DOHH2 (cell line): ENCODE measurements around the gene NPAS3.

ENCODE experiments used
- H3F3A ChIP-seq: fragments of 200-600 bp; sonication (generic), shearing (Covaris generic); 2 replicates; pipeline ENCODE4 v1.6.0; 2016; ENCODE audit warnings: antibody characterized with exemption, mild to moderate bottlenecking; ENCODE audit not compliant: control insufficient read depth, insufficient read depth
- H3K27ac ChIP-seq: fragments of 200-600 bp; sonication (generic); 2 replicates; pipeline ENCODE4 v1.5.1; 2014; ENCODE audit warnings: low read depth, mild to moderate bottlenecking, low read length, moderate library complexity
- H3K27me3 ChIP-seq: fragments of 200-600 bp; sonication (generic); 2 replicates; pipeline ENCODE4 v1.6.1; 2014; ENCODE audit warnings: mild to moderate bottlenecking, low read length, mixed read lengths; ENCODE audit not compliant: control insufficient read depth
- H3K36me3 ChIP-seq: fragments of 200-600 bp; sonication (generic); 2 replicates; pipeline ENCODE4 v1.6.1; 2014; ENCODE audit warnings: mild to moderate bottlenecking, low read length, moderate library complexity, mixed read lengths; ENCODE audit not compliant: control insufficient read depth
- H3K4me1 ChIP-seq: fragments of 200-600 bp; sonication (generic); 2 replicates; pipeline ENCODE4 v1.6.1; 2014; ENCODE audit warnings: mild to moderate bottlenecking, low read length, mixed read lengths; ENCODE audit not compliant: control insufficient read depth
- H3K4me2 ChIP-seq: fragments of 200-600 bp; sonication (generic); 2 replicates; pipeline ENCODE4 v1.6.0; 2014; ENCODE audit warnings: mild to moderate bottlenecking, low read length, moderate library complexity
- H3K4me3 ChIP-seq: fragments of 200-600 bp; sonication (generic); 2 replicates; pipeline ENCODE4 v1.5.1; 2014; ENCODE audit warnings: mild to moderate bottlenecking, low read length, mixed read lengths
- H3K79me2 ChIP-seq: fragments of 200-600 bp; sonication (generic); 2 replicates; pipeline ENCODE4 v1.6.1; 2014; ENCODE audit warnings: mild to moderate bottlenecking, low read length, mixed read lengths; ENCODE audit not compliant: control insufficient read depth
- H3K9me2 ChIP-seq: fragments of 200-600 bp; sonication (generic); replicated peaks from 2 replicates; pipeline ENCODE4 v1.6.1; 2014; ENCODE audit warnings: mild to moderate bottlenecking, low read length, mixed read lengths; ENCODE audit not compliant: control insufficient read depth
- H3K9me3 ChIP-seq: fragments of 200-600 bp; sonication (generic); 2 replicates; pipeline ENCODE4 v1.6.1; 2014; ENCODE audit warnings: antibody characterized with exemption, low read length, mixed read lengths; ENCODE audit not compliant: control insufficient read depth, insufficient read depth
- H4K20me1 ChIP-seq: fragments of 200-600 bp; sonication (generic); 2 replicates; pipeline ENCODE4 v1.6.0; 2014; ENCODE audit warnings: low read depth, mild to moderate bottlenecking, antibody characterized with exemption, low read length, moderate library complexity; ENCODE audit not compliant: control insufficient read depth, insufficient read depth
- CTCF ChIP-seq: fragments of 200-600 bp; sonication (generic); IDR thresholded peaks from one replicate; pipeline ENCODE4 v1.5.1; 2014; ENCODE audit warnings: antibody characterized with exemption, mild to moderate bottlenecking, low read depth, low read length; ENCODE audit not compliant: poor library complexity, severe bottlenecking
- EZH2phosphoT487 ChIP-seq: fragments of 200-600 bp; sonication (generic); IDR thresholded peaks from 2 replicates; pipeline ENCODE4 v1.6.1; 2017; ENCODE audit warnings: borderline replicate concordance, mild to moderate bottlenecking, antibody characterized with exemption, low read length, moderate library complexity, mixed read lengths

The NPAS3 gene

GRCh38 chr14:32980178-32980901 is 41.7 kb downstream of the NPAS3 start:
- Histone ChIP-seq H3K79me2 (no peaks in the 10 kb centered on the region), H4K20me1 (no peaks in the 10 kb centered on the region), H3K9me2 (no peaks in the 10 kb centered on the region), H3K4me2 (no peak overlapping the region), H3K27me3 (no peaks in the 10 kb centered on the region), H3K4me3 (no peak overlapping the region), H3K9me3 (no peaks in the 10 kb centered on the region), H3K36me3 (no peaks in the 10 kb centered on the region), H3F3A (no peaks in the 10 kb centered on the region), H3K4me1 (no peaks in the 10 kb centered on the region), H3K27ac (no peak overlapping the region)
- TF ChIP-seq CTCF: no peak
- TF ChIP-seq EZH2phosphoT487: no peak

GRCh38 chr14:32980902-32981501 is 42.3 kb downstream of the NPAS3 start:
- no peaks in the 10 kb centered on the region for H3F3A ChIP-seq
- no peaks in the 10 kb centered on the region for H3K9me3 ChIP-seq
- no peaks in the 10 kb centered on the region for H4K20me1 ChIP-seq
- no peaks in the 10 kb centered on the region for H3K79me2 ChIP-seq
- no peaks in the 10 kb centered on the region for H3K27me3 ChIP-seq
- no peak for TF ChIP-seq EZH2phosphoT487
- TF ChIP-seq CTCF: no peak
- no peak overlapping the region for H3K4me2 ChIP-seq
- no peaks in the 10 kb centered on the region for H3K4me1 ChIP-seq
- no peaks in the 10 kb centered on the region for H3K36me3 ChIP-seq
- H3K4me3 ChIP-seq: no peak overlapping the region
- no peaks in the 10 kb centered on the region for H3K9me2 ChIP-seq
- no peak overlapping the region for H3K27ac ChIP-seq

GRCh38 chr14:32984241-32984930 is 45.7 kb downstream of the NPAS3 start:
- Histone ChIP-seq H3K9me2 (no peaks in the 10 kb centered on the region), H3K27ac (no peak overlapping the region), H4K20me1 (no peaks in the 10 kb centered on the region), H3K79me2 (no peaks in the 10 kb centered on the region), H3K36me3 (no peaks in the 10 kb centered on the region), H3K4me1 (no peaks in the 10 kb centered on the region), H3K4me2 (no peak overlapping the region), H3K27me3 (no peaks in the 10 kb centered on the region), H3K4me3 (no peak overlapping the region), H3F3A (no peaks in the 10 kb centered on the region), H3K9me3 (no peaks in the 10 kb centered on the region)
- TF ChIP-seq EZH2phosphoT487: no peak
- TF ChIP-seq CTCF: no peak
